ENCODE measurements around the gene TRMT5. TPM values are rescaled to one million over a fixed set of nuclear protein-coding genes. Genes with fewer than 3 reads are reported as not detected.

The TRMT5 gene
- total RNA-seq, 1 experiment from 2014 or later = 23.7 TPM

DNA sequence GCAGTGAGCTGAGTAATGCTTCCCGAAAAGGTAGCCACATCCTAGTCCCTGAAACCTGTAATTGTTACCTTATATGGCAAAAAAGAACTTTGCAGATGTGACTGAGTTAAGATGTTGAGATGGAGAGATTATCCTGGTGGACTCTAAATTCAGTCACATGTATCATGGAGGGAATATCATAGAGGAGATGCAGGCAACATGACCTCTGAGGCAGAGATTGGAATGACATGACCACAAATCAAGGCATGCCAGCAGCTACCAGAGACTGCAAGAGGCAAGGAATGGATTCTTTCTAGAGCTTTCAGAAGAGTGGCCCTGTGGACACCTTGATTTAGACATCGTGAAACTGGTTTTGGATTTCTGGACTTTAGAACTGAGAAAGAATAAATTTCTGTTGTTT lies 18.7 kb upstream of the TRMT5 start:
- H3K4me3 ChIP-seq (replicated peaks in 1 of 2; ENCODE audit: low read depth in 1 of 2, low read length in 2 of 2) = no peak overlapping the region
- DNase-seq (ENCODE audit: low read depth, low spot score) (no peak), ATAC-seq (no peak)
- BruUV-seq (replicated peaks) = no TSS peak
- intact Hi-C loops (cut with micrococcal nuclease) = no loop called here
- RAD21 ChIA-PET (ENCODE audit: low non-redundant PET in 1 of 2, low total read pairs in 2 of 2, uncharacterized antibody in 2 of 2, unreplicated experiment in 2 of 2) = no interaction called here
- H3K79me2 ChIP-seq (ENCODE audit: insufficient read depth, low read length) = no peaks in the 10 kb centered on the region
- H3K27me3 ChIP-seq (ENCODE audit: insufficient read depth, low read length) = no peaks in the 10 kb centered on the region
- H3K36me3 ChIP-seq (ENCODE audit: control insufficient read depth in 1 of 2, insufficient read depth in 2 of 2, low read length in 2 of 2) = no peaks in the 10 kb centered on the region
- H3K4me1 ChIP-seq (ENCODE audit: control insufficient read depth in 1 of 2, insufficient read depth in 2 of 2, low read length in 2 of 2) = no peaks in the 10 kb centered on the region
- no peak overlapping the region for H3K9ac ChIP-seq (ENCODE audit: low read length)
- H3K27ac ChIP-seq (ENCODE audit: low read depth, low read length) = no peak overlapping the region
- POLR2A ChIA-PET = no interaction called here
- no peak overlapping the region for H2AFZ ChIP-seq (ENCODE audit: low read depth, low read length, poor library complexity, severe bottlenecking)
- no peak overlapping the region for H3K4me2 ChIP-seq (ENCODE audit: low read length)
- no peak for TF ChIP-seq TCF7L2 (IDR thresholded peaks at IDR 0.05; ENCODE audit: borderline replicate concordance, extremely low read depth, insufficient read depth, insufficient read length)
- no peak for TF ChIP-seq EZH2 (IDR thresholded peaks at IDR 0.05)
- no peak for TF ChIP-seq ELF1 (IDR thresholded peaks at IDR 0.05; ENCODE audit: borderline replicate concordance, low read depth)
- no peak for TF ChIP-seq CBX3 (IDR thresholded peaks at IDR 0.05; ENCODE audit: low read depth)
- no peak for TF ChIP-seq REST (IDR thresholded peaks at IDR 0.05; ENCODE audit: low read depth)
- TF ChIP-seq ZFX (IDR thresholded peaks at IDR 0.05) = no peak
- no peak for TF ChIP-seq POLR2A (IDR thresholded peaks at IDR 0.05; ENCODE audit: borderline replicate concordance, extremely low read depth, insufficient read depth, insufficient read length)
- no peaks in the 10 kb centered on the region for H4K20me1 ChIP-seq (ENCODE audit: insufficient read depth)
- CTCF ChIA-PET = no interaction called here
- H3K9me2 ChIP-seq (ENCODE audit: insufficient read depth) = no peaks in the 10 kb centered on the region
- H3K9me3 ChIP-seq (ENCODE audit: control insufficient read depth in 1 of 2, insufficient read depth in 1 of 2, low read depth in 1 of 2, low read length in 2 of 2) = no peaks in the 10 kb centered on the region

GRCh38 chr14:60998617-60999016 lies 17.7 kb upstream of the TRMT5 start:
- CTCF ChIA-PET = no interaction called here
- POLR2A ChIA-PET = no interaction called here
- DNase-seq (ENCODE audit: low read depth, low spot score) (no peak), ATAC-seq (no peak)
- Histone ChIP-seq H3K79me2 (ENCODE audit: insufficient read depth, low read length) (no peaks in the 10 kb centered on the region), H3K9ac (ENCODE audit: low read length) (no peak overlapping the region), H3K27ac (ENCODE audit: low read depth, low read length) (no peak overlapping the region), H3K4me3 (replicated peaks in 1 of 2; ENCODE audit: low read depth in 1 of 2, low read length in 2 of 2) (no peak overlapping the region), H4K20me1 (ENCODE audit: insufficient read depth) (no peaks in the 10 kb centered on the region), H2AFZ (ENCODE audit: low read depth, low read length, poor library complexity, severe bottlenecking) (no peak overlapping the region), H3K4me2 (ENCODE audit: low read length) (no peak overlapping the region), H3K4me1 (ENCODE audit: control insufficient read depth in 1 of 2, insufficient read depth in 2 of 2, low read length in 2 of 2) (no peaks in the 10 kb centered on the region), H3K9me2 (ENCODE audit: insufficient read depth) (no peaks in the 10 kb centered on the region), H3K27me3 (ENCODE audit: insufficient read depth, low read length) (no peaks in the 10 kb centered on the region), H3K9me3 (ENCODE audit: control insufficient read depth in 1 of 2, insufficient read depth in 1 of 2, low read depth in 1 of 2, low read length in 2 of 2) (no peaks in the 10 kb centered on the region), H3K36me3 (ENCODE audit: control insufficient read depth in 1 of 2, insufficient read depth in 2 of 2, low read length in 2 of 2) (no peaks in the 10 kb centered on the region)
- BruUV-seq (replicated peaks) = no TSS peak
- intact Hi-C loops (cut with micrococcal nuclease) = no loop called here
- RAD21 ChIA-PET (ENCODE audit: low non-redundant PET in 1 of 2, low total read pairs in 2 of 2, uncharacterized antibody in 2 of 2, unreplicated experiment in 2 of 2) = interaction anchor here in 1 of 2 experiments (0.6 kb wide), 1 partner anchor 352 kb away, joined by 3 read pairs; no protein-coding TSS in a partner anchor
- TF ChIP-seq, protein P1, sequence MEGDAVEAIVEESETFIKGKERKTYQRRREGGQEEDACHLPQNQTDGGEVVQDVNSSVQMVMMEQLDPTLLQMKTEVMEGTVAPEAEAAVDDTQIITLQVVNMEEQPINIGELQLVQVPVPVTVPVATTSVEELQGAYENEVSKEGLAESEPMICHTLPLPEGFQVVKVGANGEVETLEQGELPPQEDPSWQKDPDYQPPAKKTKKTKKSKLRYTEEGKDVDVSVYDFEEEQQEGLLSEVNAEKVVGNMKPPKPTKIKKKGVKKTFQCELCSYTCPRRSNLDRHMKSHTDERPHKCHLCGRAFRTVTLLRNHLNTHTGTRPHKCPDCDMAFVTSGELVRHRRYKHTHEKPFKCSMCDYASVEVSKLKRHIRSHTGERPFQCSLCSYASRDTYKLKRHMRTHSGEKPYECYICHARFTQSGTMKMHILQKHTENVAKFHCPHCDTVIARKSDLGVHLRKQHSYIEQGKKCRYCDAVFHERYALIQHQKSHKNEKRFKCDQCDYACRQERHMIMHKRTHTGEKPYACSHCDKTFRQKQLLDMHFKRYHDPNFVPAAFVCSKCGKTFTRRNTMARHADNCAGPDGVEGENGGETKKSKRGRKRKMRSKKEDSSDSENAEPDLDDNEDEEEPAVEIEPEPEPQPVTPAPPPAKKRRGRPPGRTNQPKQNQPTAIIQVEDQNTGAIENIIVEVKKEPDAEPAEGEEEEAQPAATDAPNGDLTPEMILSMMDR (IDR thresholded peaks at IDR 0.05 in 2 of 3, conservative IDR thresholded peaks at IDR 0.05 in 1 of 3; ENCODE audit: borderline replicate concordance in 1 of 3, insufficient read depth in 1 of 3, low read depth in 2 of 3, low read length in 2 of 3) = no peak
- TF ChIP-seq JUND (IDR thresholded peaks at IDR 0.05) (no peak), SP1 (IDR thresholded peaks at IDR 0.05; ENCODE audit: low read depth) (no peak), EZH2 (IDR thresholded peaks at IDR 0.05) (no peak), ELF1 (IDR thresholded peaks at IDR 0.05; ENCODE audit: borderline replicate concordance, low read depth) (no peak), FOSL1 (IDR thresholded peaks at IDR 0.05; ENCODE audit: low read depth) (no peak), ZBTB33 (IDR thresholded peaks at IDR 0.05; ENCODE audit: extremely low read depth, insufficient replicate concordance, low read length) (no peak), ZFX (IDR thresholded peaks at IDR 0.05) (no peak)
- TF ChIP-seq, protein P2, sequence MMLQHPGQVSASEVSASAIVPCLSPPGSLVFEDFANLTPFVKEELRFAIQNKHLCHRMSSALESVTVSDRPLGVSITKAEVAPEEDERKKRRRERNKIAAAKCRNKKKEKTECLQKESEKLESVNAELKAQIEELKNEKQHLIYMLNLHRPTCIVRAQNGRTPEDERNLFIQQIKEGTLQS (IDR thresholded peaks at IDR 0.05) = no peak
